ENCODE results near the gene C1QTNF1.

GRCh38 chr17:79028496-79029326, 4.7 kb downstream of the C1QTNF1 start:
- TF ChIP-seq, protein P1, sequence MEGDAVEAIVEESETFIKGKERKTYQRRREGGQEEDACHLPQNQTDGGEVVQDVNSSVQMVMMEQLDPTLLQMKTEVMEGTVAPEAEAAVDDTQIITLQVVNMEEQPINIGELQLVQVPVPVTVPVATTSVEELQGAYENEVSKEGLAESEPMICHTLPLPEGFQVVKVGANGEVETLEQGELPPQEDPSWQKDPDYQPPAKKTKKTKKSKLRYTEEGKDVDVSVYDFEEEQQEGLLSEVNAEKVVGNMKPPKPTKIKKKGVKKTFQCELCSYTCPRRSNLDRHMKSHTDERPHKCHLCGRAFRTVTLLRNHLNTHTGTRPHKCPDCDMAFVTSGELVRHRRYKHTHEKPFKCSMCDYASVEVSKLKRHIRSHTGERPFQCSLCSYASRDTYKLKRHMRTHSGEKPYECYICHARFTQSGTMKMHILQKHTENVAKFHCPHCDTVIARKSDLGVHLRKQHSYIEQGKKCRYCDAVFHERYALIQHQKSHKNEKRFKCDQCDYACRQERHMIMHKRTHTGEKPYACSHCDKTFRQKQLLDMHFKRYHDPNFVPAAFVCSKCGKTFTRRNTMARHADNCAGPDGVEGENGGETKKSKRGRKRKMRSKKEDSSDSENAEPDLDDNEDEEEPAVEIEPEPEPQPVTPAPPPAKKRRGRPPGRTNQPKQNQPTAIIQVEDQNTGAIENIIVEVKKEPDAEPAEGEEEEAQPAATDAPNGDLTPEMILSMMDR (conservative IDR thresholded peaks at IDR 0.05; ENCODE audit: low read depth, low read length), result peak; percentile 59
- TF ChIP-seq EZH2 (IDR thresholded peaks at IDR 0.05; ENCODE audit: low read length, unreplicated experiment) (no peak), EZH2phosphoT487 (IDR thresholded peaks at IDR 0.05; ENCODE audit: borderline replicate concordance, low read length) (no peak)

All from PC-3 (cell line).